HG03108 (cell line): Measurements from ENCODE around the gene BIRC6.
"Not testable (repeated sequence)": the region's sequence is repeated elsewhere in the genome, so short reads cannot be mapped to it uniquely, and the experiment has no call there.

Experiments
- ATAC-seq: cut with Tn5 transposase; IDR thresholded peaks from one replicate; pipeline ENCODE4 v1.9.1; 2021; ENCODE audit warnings: moderate library complexity; ENCODE audit not compliant: unreplicated experiment

BIRC6 gene

GRCh38 chr2:32356681-32357317, at the start of gene BIRC6:
TSS of gene BIRC6 (plus strand) at chr2:32357023. CDS start at chr2:32357162, 139 bp downstream.
- ATAC-seq: peak; percentile 81

- ATAC-seq: no peak
Measured at GRCh38 chr2:32310577-32310976, 46.2 kb upstream of the BIRC6 start.

GRCh38 chr2:32314886-32315285, 41.9 kb upstream of the BIRC6 start:
- ATAC-seq: no peak

GRCh38 chr2:32328679-32329078, 28.1 kb upstream of the BIRC6 start:
- ATAC-seq: not testable (repeated sequence)

GRCh38 chr2:32329180-32329980, 27.4 kb upstream of the BIRC6 start:
- not testable (repeated sequence) for ATAC-seq

- no peak for ATAC-seq
Measured at GRCh38 chr2:32330136-32330535, 26.7 kb upstream of the BIRC6 start.

GRCh38 chr2:32342801-32343200, 14.0 kb upstream of the BIRC6 start:
- ATAC-seq: no peak

- ATAC-seq: not testable (repeated sequence)
Measured at GRCh38 chr2:32350797-32351196, 6.0 kb upstream of the BIRC6 start.

GRCh38 chr2:32355976-32356680, 695 bp upstream of the BIRC6 start:
- ATAC-seq: no peak

GRCh38 chr2:32357318-32358110, 691 bp downstream of the BIRC6 start:
- no peak for ATAC-seq

GRCh38 chr2:32358111-32358482, 1.3 kb downstream of the BIRC6 start:
- ATAC-seq: no peak

- no peak for ATAC-seq
Measured at GRCh38 chr2:32360416-32360815, 3.6 kb downstream of the BIRC6 start.

GRCh38 chr2:32362997-32363396, 6.2 kb downstream of the BIRC6 start:
- ATAC-seq: not testable (repeated sequence)

- ATAC-seq: peak; percentile 72
Measured at GRCh38 chr2:32363597-32363996, 6.8 kb downstream of the BIRC6 start.

GRCh38 chr2:32364290-32364689, 7.5 kb downstream of the BIRC6 start:
- ATAC-seq: not testable (repeated sequence)

GRCh38 chr2:32365679-32366078, 8.9 kb downstream of the BIRC6 start:
- not testable (repeated sequence) for ATAC-seq

- ATAC-seq: no peak
Measured at GRCh38 chr2:32366595-32366994, 9.8 kb downstream of the BIRC6 start.

GRCh38 chr2:32369222-32369621, 12.4 kb downstream of the BIRC6 start:
- ATAC-seq: no peak

GRCh38 chr2:32370942-32371341, 14.1 kb downstream of the BIRC6 start:
- not testable (repeated sequence) for ATAC-seq

GRCh38 chr2:32372519-32373182, 15.8 kb downstream of the BIRC6 start:
- no peak for ATAC-seq
